Measurements from ENCODE around the gene NEUROG2.
"Not testable (repeated sequence)": the region's sequence is repeated elsewhere in the genome, so short reads cannot be mapped to it uniquely, and the experiment has no call there.

Gene NEUROG2

DNA sequence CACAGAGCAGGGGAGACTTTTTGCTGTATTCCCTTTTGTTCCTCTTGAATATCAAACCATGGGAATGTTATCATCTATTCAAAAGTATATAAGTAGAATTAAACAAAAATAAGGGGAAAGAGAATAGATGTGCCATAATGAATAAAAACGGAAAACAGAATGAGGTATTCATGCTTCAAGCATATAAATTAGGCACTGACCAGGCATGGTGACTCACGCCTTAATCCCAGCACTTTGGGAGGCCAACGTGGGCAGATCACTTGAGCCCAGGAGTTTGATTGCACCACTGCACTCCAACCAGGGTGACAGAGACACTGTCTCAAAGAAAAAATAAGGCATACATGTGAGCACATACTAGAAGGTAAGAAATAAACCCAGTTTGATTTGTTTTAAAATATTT, 16.3 kb upstream of the NEUROG2 start:
- Mint-ChIP-seq H3K4me3 (no peak overlapping the region), H3K27me3 (ENCODE audit: low read depth) (peaks cover 30% of the 10 kb centered on the region), H3K4me1 (ENCODE audit: low read depth) (no peaks in the 10 kb centered on the region), H3K9me3 (no peaks in the 10 kb centered on the region), H3K36me3 (ENCODE audit: low read depth) (no peaks in the 10 kb centered on the region), H3K27ac (no peak overlapping the region)
- DNase-seq (ENCODE audit: low spot score), result no peak

- peaks cover 38% of the 10 kb centered on the region for H3K27me3 Mint-ChIP-seq (ENCODE audit: low read depth)
- H3K27ac Mint-ChIP-seq, result no peak overlapping the region
- H3K4me3 Mint-ChIP-seq, result no peak overlapping the region
- H3K9me3 Mint-ChIP-seq, result no peaks in the 10 kb centered on the region
- H3K4me1 Mint-ChIP-seq (ENCODE audit: low read depth), result no peaks in the 10 kb centered on the region
- DNase-seq (ENCODE audit: low spot score), result no peak
- no peaks in the 10 kb centered on the region for H3K36me3 Mint-ChIP-seq (ENCODE audit: low read depth)
Measured at GRCh38 chr4:112531146-112531545, 15.2 kb upstream of the NEUROG2 start.

DNA sequence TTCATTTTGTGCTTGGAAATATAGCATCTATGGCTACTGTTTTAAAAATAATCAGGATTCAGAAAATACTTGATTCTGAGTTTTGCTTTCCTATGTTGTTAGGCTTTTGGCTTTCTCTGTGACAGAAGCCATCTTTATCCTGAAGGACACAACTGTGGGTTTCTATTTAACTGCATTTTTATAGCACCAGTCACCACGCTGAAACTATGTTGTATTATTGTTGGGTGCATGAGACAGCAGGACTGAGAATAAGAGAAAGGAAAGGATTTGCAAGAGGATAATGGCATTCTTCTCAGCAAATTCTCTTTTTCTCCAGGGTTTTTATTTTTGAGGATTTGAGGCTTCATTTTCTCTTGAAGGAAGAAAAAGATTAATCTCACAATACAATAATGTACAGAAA, 10.1 kb upstream of the NEUROG2 start:
- DNase-seq (ENCODE audit: low spot score), result no peak
- no peak overlapping the region for H3K27ac Mint-ChIP-seq
- H3K27me3 Mint-ChIP-seq (ENCODE audit: low read depth), result peaks cover 74% of the 10 kb centered on the region
- peaks cover 15% of the 10 kb centered on the region for H3K4me1 Mint-ChIP-seq (ENCODE audit: low read depth)
- no peaks in the 10 kb centered on the region for H3K9me3 Mint-ChIP-seq
- H3K36me3 Mint-ChIP-seq (ENCODE audit: low read depth), result no peaks in the 10 kb centered on the region
- no peak overlapping the region for H3K4me3 Mint-ChIP-seq

DNA sequence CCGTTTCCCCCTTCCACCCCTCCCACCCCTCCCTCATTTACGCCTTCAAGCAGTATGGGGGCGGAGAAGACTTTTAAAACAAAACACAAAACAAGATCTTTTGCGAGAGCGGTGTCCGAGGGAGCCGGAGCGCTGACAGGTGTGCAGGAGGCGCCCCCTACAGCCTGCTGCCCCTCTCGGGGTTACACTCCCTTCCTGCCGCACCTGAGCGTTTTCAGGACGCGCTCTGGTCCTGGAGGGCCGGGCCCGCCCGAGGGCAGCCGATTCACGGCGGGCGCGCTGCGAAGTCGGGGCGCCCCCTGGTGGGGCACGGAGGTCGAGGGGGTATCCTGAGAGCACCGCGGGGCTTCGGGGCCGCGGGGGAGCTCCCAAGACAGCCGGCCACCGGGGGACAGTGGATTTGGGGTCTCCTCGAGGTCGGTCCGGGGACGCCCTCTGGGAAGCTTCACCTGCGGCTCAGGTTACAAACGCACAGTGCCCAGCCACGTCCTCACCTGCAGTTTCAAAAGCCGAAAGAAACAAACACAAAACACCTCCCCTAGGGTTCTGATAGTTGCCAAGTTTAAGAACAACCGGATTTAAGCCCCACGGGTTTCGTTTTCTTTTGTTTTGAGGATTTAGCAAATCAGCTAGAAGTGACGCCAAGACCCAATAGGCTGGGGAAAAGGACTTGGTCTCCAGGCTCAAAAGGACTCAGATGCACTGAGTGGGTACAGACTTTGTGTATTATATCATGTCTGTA, 8.0 kb upstream of the NEUROG2 start:
- H3K9me3 Mint-ChIP-seq, result no peaks in the 10 kb centered on the region
- H3K4me1 Mint-ChIP-seq (ENCODE audit: low read depth), result peaks cover 30% of the 10 kb centered on the region
- peak; percentile 66 for DNase-seq (ENCODE audit: low spot score)
- H3K36me3 Mint-ChIP-seq (ENCODE audit: low read depth), result no peaks in the 10 kb centered on the region
- H3K27ac Mint-ChIP-seq, result no peak overlapping the region
- H3K27me3 Mint-ChIP-seq (ENCODE audit: low read depth), result peaks cover 83% of the 10 kb centered on the region
- peak overlapping the region; percentile 77 for H3K4me3 Mint-ChIP-seq

DNA sequence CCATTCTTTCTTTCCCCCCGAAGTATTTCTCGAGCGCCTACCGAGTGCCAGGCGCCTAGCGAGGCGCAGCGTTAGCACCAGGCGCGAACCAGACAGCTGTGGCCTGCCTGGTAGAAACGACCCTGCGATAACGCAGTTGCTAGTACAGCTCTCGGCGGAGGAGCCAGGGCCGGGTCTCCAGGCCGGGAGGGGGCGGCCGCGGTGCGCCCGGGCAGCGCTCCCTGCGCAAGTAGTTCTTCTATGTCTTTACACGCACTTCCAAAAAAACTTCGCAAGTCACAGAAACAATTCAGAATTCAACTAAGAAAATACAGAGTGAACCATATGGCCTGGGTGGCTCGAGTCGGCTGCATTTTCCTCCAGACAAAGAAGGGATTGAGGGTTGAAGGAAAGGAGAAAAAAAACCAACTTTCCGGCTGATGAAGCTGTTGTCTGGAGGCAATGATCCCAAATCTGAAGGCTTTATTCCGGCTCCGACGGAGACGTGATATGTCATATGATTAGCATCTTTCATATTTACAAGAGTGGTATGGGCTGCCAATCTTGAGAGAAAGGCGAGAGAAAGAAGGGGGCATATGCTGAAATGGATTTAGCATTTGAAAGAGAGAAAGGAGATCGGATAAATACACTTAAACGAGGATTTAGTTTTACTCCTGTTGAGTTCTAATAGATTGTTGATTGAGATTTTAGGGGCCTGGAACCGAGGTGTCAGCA, 7.2 kb upstream of the NEUROG2 start:
- no peak overlapping the region for H3K27ac Mint-ChIP-seq
- peak; percentile 49 for DNase-seq (ENCODE audit: low spot score)
- H3K9me3 Mint-ChIP-seq, result no peaks in the 10 kb centered on the region
- H3K4me3 Mint-ChIP-seq, result peak overlapping the region; percentile 77
- no peaks in the 10 kb centered on the region for H3K36me3 Mint-ChIP-seq (ENCODE audit: low read depth)
- peaks cover 34% of the 10 kb centered on the region for H3K4me1 Mint-ChIP-seq (ENCODE audit: low read depth)
- H3K27me3 Mint-ChIP-seq (ENCODE audit: low read depth), result peaks cover 87% of the 10 kb centered on the region

- peaks cover 91% of the 10 kb centered on the region for H3K27me3 Mint-ChIP-seq (ENCODE audit: low read depth)
- H3K4me3 Mint-ChIP-seq, result peak overlapping the region; percentile 77
- DNase-seq (ENCODE audit: low spot score); H3K27ac Mint-ChIP-seq; H3K36me3 Mint-ChIP-seq (ENCODE audit: low read depth); H3K9me3 Mint-ChIP-seq: not testable (repeated sequence)
- H3K4me1 Mint-ChIP-seq (ENCODE audit: low read depth), result peaks cover 41% of the 10 kb centered on the region
Measured at GRCh38 chr4:112522431-112522830, 6.5 kb upstream of the NEUROG2 start.

GRCh38 chr4:112521123-112522023, 5.4 kb upstream of the NEUROG2 start:
- Mint-ChIP-seq H3K4me3 (peak overlapping the region; percentile 67), H3K27ac (no peak overlapping the region), H3K9me3 (no peaks in the 10 kb centered on the region), H3K27me3 (ENCODE audit: low read depth) (peaks cover 92% of the 10 kb centered on the region), H3K4me1 (ENCODE audit: low read depth) (peaks cover 49% of the 10 kb centered on the region), H3K36me3 (ENCODE audit: low read depth) (no peaks in the 10 kb centered on the region)
- DNase-seq (ENCODE audit: low spot score), result no peak

GRCh38 chr4:112520598-112521122, 4.7 kb upstream of the NEUROG2 start:
- Mint-ChIP-seq H3K9me3 (no peaks in the 10 kb centered on the region), H3K4me1 (ENCODE audit: low read depth) (peaks cover 49% of the 10 kb centered on the region), H3K27ac (no peak overlapping the region), H3K4me3 (peak overlapping the region; percentile 67), H3K27me3 (ENCODE audit: low read depth) (peaks cover 92% of the 10 kb centered on the region), H3K36me3 (ENCODE audit: low read depth) (no peaks in the 10 kb centered on the region)
- DNase-seq (ENCODE audit: low spot score), result no peak

DNA sequence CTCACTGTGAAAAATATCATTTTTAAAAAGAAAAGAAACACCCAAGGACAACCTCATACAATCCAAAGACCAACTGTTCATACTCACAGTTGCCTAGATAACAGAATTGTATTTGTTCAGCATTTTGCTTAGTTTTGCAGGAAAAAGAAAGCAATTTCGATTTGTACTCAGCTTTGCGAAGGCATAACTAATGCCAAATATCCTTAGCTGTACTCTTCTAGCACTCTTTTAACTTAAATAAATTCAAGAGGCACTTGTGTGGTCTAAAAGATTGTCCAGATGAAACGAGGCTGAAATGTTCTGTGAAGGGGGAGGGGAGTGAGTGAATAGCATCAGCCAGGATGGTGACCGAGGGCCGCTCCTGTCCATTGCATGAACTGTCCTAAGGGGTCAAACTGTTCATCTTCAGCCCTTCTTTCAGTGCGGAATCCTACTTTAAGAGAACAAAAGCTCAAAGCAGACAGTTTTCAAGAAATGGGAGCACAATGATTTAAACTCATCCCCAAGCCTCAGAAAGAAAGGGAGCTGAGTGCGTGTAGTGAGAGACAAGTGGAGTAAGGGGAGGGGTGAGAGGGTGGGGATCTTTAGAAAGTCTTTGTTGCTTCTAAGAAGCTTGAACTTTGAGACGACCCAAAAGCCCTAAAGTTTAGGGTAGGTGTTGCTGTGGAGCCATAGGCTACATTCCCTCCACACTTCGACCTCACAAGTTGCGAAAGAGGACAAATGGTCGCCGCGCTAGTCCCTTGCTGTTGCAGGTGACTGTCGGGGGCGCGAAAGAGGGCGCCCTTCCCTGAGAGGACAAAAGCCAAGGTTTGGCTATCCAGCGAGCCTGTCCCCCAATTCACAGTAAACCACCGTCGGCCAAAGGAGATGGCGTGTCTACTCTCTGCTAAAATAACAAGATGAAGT, 4.0 kb upstream of the NEUROG2 start:
- Mint-ChIP-seq H3K27me3 (ENCODE audit: low read depth) (peaks cover 91% of the 10 kb centered on the region), H3K27ac (no peak overlapping the region), H3K9me3 (no peaks in the 10 kb centered on the region), H3K36me3 (ENCODE audit: low read depth) (no peaks in the 10 kb centered on the region), H3K4me3 (peak overlapping the region; percentile 67), H3K4me1 (ENCODE audit: low read depth) (peaks cover 51% of the 10 kb centered on the region)
- DNase-seq (ENCODE audit: low spot score), result no peak

DNA sequence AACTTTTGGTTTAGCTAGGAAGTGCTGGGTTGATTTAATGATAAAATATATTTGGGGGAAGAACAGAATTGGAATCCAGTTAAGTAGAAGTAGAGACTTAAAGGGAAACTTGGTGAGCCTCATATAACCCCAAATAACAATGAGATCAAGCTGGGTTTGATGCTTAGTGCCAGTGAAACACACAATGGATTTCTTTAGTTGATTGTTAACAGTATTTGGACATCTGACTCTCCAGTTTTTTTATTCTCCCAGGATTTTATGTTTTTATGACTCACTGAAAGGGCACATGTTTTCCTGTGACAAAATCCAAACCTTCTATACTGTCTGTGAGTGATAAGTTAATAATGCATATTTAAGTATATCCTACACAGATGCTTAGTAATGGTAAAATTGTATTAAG, 2.7 kb upstream of the NEUROG2 start:
- H3K4me3 Mint-ChIP-seq, result no peak overlapping the region
- no peak for DNase-seq (ENCODE audit: low spot score)
- no peaks in the 10 kb centered on the region for H3K36me3 Mint-ChIP-seq (ENCODE audit: low read depth)
- peaks cover 94% of the 10 kb centered on the region for H3K27me3 Mint-ChIP-seq (ENCODE audit: low read depth)
- no peaks in the 10 kb centered on the region for H3K9me3 Mint-ChIP-seq
- H3K4me1 Mint-ChIP-seq (ENCODE audit: low read depth), result peaks cover 56% of the 10 kb centered on the region
- no peak overlapping the region for H3K27ac Mint-ChIP-seq

DNA sequence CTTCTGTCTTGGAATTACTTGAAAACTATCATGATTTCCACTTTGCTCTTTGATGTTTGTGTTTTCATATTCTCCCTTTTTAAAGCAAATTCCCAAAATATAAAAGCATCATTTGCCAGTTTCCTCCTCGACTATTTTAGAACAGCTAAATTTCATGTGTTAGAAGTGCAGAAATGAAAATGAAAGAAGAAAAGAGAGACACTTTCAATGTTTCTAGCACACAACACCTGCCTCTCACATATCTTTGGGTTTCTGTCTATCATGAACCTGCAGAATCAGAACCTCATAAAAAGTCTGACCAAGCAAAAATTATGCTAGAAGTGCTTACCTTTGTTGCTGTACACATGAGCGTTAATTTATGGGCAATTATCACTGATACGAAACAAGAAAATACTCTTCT, 1.9 kb upstream of the NEUROG2 start:
- H3K36me3 Mint-ChIP-seq (ENCODE audit: low read depth), result no peaks in the 10 kb centered on the region
- peaks cover 51% of the 10 kb centered on the region for H3K4me1 Mint-ChIP-seq (ENCODE audit: low read depth)
- H3K9me3 Mint-ChIP-seq, result no peaks in the 10 kb centered on the region
- no peak overlapping the region for H3K27ac Mint-ChIP-seq
- H3K4me3 Mint-ChIP-seq, result peak overlapping the region; percentile 78
- peaks cover 92% of the 10 kb centered on the region for H3K27me3 Mint-ChIP-seq (ENCODE audit: low read depth)
- DNase-seq (ENCODE audit: low spot score), result no peak

GRCh38 chr4:112517067-112517634, 1.2 kb upstream of the NEUROG2 start:
- peaks cover 46% of the 10 kb centered on the region for H3K4me1 Mint-ChIP-seq (ENCODE audit: low read depth)
- H3K9me3 Mint-ChIP-seq, result no peaks in the 10 kb centered on the region
- H3K27me3 Mint-ChIP-seq (ENCODE audit: low read depth), result peaks cover 92% of the 10 kb centered on the region
- no peak overlapping the region for H3K27ac Mint-ChIP-seq
- DNase-seq (ENCODE audit: low spot score), result no peak
- no peaks in the 10 kb centered on the region for H3K36me3 Mint-ChIP-seq (ENCODE audit: low read depth)
- H3K4me3 Mint-ChIP-seq, result peak overlapping the region; percentile 78

Measured in T-helper 2 cell treated with Interferon-gamma antibody and Interleukin-4, amounts not matched to agents 5 μg/mL and 100 μg/mL, for 36 hours (primary cell).